ENCODE measurements around the gene SYNJ2. TPM values are rescaled to one million over a fixed set of nuclear protein-coding genes. Genes with fewer than 3 reads are reported as not detected.

SYNJ2 gene
- polyA plus RNA-seq, 2 of the 4 experiments (the other 2 are of a cell fraction), result 22.3 to 26.5 TPM

DNA sequence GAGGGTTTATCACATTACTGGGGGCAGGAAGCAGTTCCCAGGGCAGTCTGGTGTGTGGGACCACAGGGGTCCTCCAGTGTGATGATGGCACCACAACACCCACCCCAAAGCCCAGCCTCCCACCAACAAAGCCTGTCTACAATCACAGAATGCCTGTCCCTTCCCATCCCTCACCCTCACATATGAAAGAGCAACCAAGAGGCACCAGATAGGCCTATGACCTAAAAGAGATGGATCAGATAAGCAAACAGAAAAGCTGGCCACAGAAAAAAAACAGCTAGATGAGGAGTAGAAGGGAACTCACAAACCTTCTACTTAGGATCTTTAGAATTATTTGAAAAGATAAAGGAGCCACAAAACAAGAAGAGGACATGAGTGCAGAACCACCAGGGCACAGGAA, 132.1 kb downstream of the SYNJ2 start:
- CTCF ChIA-PET, result no interaction called here
- POLR2A ChIA-PET, result no interaction called here
- FAIRE-seq (no peak), ATAC-seq (no peak), DNase-seq (ENCODE audit: low read depth in 1 of 2, low spot score in 1 of 2) (no peak)
- no peak overlapping the region for H3K27ac ChIP-seq
- H3K9me3 ChIP-seq, result no peaks in the 10 kb centered on the region
- H3K4me1 ChIP-seq, result no peaks in the 10 kb centered on the region
- TF ChIP-seq, protein P1, sequence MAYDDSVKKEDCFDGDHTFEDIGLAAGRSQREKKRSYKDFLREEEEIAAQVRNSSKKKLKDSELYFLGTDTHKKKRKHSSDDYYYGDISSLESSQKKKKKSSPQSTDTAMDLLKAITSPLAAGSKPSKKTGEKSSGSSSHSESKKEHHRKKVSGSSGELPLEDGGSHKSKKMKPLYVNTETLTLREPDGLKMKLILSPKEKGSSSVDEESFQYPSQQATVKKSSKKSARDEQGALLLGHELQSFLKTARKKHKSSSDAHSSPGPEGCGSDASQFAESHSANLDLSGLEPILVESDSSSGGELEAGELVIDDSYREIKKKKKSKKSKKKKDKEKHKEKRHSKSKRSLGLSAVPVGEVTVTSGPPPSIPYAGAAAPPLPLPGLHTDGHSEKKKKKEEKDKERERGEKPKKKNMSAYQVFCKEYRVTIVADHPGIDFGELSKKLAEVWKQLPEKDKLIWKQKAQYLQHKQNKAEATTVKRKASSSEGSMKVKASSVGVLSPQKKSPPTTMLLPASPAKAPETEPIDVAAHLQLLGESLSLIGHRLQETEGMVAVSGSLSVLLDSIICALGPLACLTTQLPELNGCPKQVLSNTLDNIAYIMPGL (CRISPR knock-in tag; IDR thresholded peaks at IDR 0.05; ENCODE audit: borderline replicate concordance), result no peak
- H3K4me2 ChIP-seq, result no peak overlapping the region
- H3K4me3 ChIP-seq, result no peak overlapping the region

DNA sequence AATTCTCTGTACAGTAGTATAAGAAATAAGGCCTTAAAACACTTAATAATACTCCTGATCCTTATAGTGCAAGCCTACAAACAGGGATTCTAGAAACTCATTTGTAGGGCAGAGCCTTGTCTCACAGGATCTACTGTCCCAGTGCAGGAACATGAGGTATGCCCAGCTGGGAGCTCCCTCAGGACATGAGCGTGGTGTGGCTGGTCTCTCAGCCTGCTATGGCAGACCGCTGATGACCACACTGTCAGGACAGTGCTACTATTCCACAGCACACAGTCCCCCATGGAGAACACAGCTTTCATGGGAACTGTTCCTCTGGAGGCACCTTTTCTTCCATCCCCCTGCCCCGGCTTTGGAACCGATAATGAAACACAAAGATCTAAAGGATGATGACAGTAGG, 133.4 kb downstream of the SYNJ2 start:
- Histone ChIP-seq H3K27ac (no peak overlapping the region), H3K9me3 (no peaks in the 10 kb centered on the region), H3K4me1 (no peaks in the 10 kb centered on the region), H3K4me2 (no peak overlapping the region), H3K4me3 (no peak overlapping the region)
- TF ChIP-seq POLR2AphosphoS2 (conservative IDR thresholded peaks at IDR 0.05; ENCODE audit: low read length) (no peak), GATA3 (IDR thresholded peaks at IDR 0.05; ENCODE audit: borderline replicate concordance) (no peak), CEBPB (IDR thresholded peaks at IDR 0.05) (no peak), ZC3H11A (IDR thresholded peaks at IDR 0.05) (no peak), TFCP2L1 (CRISPR knock-in tag; IDR thresholded peaks at IDR 0.05) (no peak), EHMT2 (IDR thresholded peaks at IDR 0.05; ENCODE audit: low read depth) (no peak), CTCF (IDR thresholded peaks at IDR 0.05) (no peak), MAFK (IDR thresholded peaks at IDR 0.05; ENCODE audit: partially characterized antibody) (no peak), ESRRA (IDR thresholded peaks at IDR 0.05; ENCODE audit: borderline replicate concordance, low read length) (no peak), JUNB (IDR thresholded peaks at IDR 0.05) (no peak)
- TF ChIP-seq, protein P2, sequence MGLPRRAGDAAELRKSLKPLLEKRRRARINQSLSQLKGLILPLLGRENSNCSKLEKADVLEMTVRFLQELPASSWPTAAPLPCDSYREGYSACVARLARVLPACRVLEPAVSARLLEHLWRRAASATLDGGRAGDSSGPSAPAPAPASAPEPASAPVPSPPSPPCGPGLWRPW (IDR thresholded peaks at IDR 0.05), result no peak
- no peak for DNase-seq (ENCODE audit: low read depth in 1 of 2, low spot score in 1 of 2)
- FAIRE-seq, result no peak
- 90% methylated on average over 3 of the region's 4 CpGs for WGBS (ENCODE audit: missing lambda C conversion rate)
- ChIA-PET POLR2A (no interaction called here), CTCF (no interaction called here)
- ATAC-seq, result peak; percentile 24 to 42; a peak in 3 of 6 replicates

- FAIRE-seq (no peak), ATAC-seq (peak; percentile 19 to 59; a peak in 3 of 6 replicates), DNase-seq (ENCODE audit: low read depth in 1 of 2, low spot score in 1 of 2) (no peak)
- WGBS (ENCODE audit: missing lambda C conversion rate), result 91% methylated on average over 5 of the region's 6 CpGs
- ChIA-PET CTCF (no interaction called here), POLR2A (no interaction called here)
- H3K4me1 ChIP-seq, result no peaks in the 10 kb centered on the region
- TF ChIP-seq HOXB13 (CRISPR knock-in tag; IDR thresholded peaks at IDR 0.05; ENCODE audit: low read depth) (no peak), ESRRA (IDR thresholded peaks at IDR 0.05; ENCODE audit: borderline replicate concordance, low read length) (no peak), TFCP2L1 (CRISPR knock-in tag; IDR thresholded peaks at IDR 0.05) (no peak), HOXA7 (CRISPR knock-in tag; IDR thresholded peaks at IDR 0.05) (no peak)
- H3K27ac ChIP-seq, result no peak overlapping the region
- no peak overlapping the region for H3K4me2 ChIP-seq
- no peak overlapping the region for H3K4me3 ChIP-seq
- no peaks in the 10 kb centered on the region for H3K9me3 ChIP-seq
These were observed 133.8 kb downstream of the SYNJ2 start for GRCh38 chr6:158115508-158115907.

GRCh38 chr6:158118886-158119285, 137.2 kb downstream of the SYNJ2 start:
- WGBS (ENCODE audit: missing lambda C conversion rate), result 98% methylated on average over 3 of the region's 3 CpGs
- POLR2A ChIA-PET, result interaction anchor here (0.6 kb wide), 1 partner anchor 26 kb away, joined by 5 read pairs; no protein-coding TSS in a partner anchor
- ATAC-seq, result no peak
- no peak overlapping the region for H3K4me3 ChIP-seq
- DNase-seq (ENCODE audit: low read depth in 1 of 2, low spot score in 1 of 2), result no peak
- no peaks in the 10 kb centered on the region for H3K9me3 ChIP-seq
- CTCF ChIA-PET, result no interaction called here
- H3K4me1 ChIP-seq, result peaks cover 6% of the 10 kb centered on the region
- TF ChIP-seq ZFP36 (IDR thresholded peaks at IDR 0.05; ENCODE audit: borderline replicate concordance, partially characterized antibody) (no peak), MYC (IDR thresholded peaks at IDR 0.05; ENCODE audit: borderline replicate concordance, low read length) (no peak), EHF (CRISPR knock-in tag; IDR thresholded peaks at IDR 0.05) (no peak), KDM5A (IDR thresholded peaks at IDR 0.05) (no peak), MAZ (IDR thresholded peaks at IDR 0.05; ENCODE audit: borderline replicate concordance, low read depth, low read length) (no peak)
- FAIRE-seq, result no peak
- no peak overlapping the region for H3K27ac ChIP-seq
- H3K4me2 ChIP-seq, result no peak overlapping the region
